HG03175 (cell line): Measurements from ENCODE around the gene ELF5.

Experiments
- ATAC-seq: cut with Tn5 transposase; IDR thresholded peaks from one replicate; pipeline ENCODE4 v1.9.1; 2021; ENCODE audit warnings: mild to moderate bottlenecking, moderate library complexity; ENCODE audit not compliant: unreplicated experiment

The ELF5 gene

DNA sequence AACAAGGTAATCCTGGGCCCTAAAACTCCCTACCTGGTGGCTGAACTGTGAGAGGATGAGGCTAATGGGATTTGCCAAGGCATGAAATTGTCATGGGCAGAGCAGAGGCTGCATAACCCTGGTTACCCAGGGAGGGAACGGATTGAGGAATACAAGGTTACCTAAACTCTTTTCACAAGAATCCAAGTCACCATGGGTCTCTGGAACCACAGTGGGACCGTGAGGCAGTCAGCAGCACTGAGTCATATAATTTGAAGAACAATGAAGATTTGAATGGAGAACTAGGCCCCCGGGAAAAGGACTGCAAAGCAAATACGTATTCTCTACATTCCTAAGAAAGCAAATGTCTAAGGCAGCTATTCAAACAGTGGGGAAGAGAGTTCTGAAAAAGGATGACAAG lies 55.1 kb downstream of the ELF5 start:
- no peak for ATAC-seq

DNA sequence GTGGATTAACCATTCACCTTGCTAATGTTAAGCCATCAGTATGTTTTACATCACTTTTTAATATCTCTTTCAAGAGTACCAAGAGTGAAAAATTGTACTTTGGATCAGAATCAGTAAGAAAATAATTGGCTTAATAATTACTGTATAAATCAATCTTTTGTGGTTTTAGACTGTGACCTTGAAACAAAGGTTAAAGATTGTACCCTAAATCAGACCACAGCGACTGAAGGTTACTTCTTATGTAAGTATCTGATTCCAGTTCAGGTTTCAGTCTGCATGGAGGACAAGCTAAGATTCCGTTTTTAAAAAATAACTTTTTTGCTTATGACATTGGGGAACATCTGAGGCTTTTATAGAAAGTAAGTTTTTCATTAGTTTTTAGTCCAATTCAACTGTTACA lies 56.0 kb downstream of the ELF5 start:
- ATAC-seq = no peak

DNA sequence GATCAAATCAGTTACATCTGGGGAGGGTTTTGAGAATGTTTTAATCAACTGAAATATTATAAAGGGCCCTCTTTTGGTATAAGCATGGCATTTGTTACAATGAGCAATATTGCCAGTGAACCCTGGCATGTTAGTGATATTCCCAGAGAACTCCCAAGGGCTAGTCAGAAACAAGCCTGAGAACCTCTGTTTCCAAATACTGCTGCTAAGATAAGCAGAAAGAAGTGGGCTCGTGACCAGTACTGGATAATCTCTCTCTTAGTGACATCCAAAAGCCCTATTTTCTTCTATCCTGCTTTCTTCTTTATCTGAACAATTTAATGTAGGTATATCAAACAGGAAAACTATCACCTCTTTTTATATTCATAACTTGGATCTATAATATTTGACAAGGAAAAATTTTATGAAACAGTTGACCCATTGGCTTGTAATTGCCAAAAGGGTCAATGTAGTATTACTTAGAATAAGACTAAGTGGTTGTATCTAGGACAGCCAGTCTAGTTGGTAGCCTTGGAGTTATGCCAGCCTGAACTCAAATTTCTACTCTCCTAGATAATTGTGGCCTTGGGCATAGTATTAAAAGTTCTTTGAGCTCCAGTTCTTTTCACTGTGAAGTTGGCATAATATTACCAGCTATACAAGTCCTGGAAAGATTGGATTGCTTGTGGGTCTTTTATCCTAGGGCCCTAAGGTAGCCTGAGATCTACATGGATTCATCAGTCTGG lies 59.1 kb downstream of the ELF5 start:
- no peak for ATAC-seq

DNA sequence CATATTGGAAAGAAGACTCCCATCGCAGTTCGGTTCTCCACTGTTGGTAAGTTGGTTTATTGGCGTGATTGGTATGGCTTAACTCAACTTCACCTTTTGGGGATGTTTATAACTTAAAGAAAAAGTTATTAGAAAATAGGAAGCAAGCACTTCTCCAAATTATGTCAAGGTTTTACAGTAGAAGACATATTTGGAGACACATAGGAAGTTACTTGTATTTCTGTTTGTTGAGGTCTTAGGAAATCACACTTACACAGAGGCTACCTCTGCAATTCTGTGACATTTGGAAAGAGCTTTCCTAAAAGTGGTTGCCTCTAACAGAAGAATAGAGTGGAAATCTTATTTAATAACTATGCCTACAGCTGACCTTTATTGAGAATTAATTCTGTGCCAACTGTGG lies 62.5 kb downstream of the ELF5 start:
- no peak for ATAC-seq

DNA sequence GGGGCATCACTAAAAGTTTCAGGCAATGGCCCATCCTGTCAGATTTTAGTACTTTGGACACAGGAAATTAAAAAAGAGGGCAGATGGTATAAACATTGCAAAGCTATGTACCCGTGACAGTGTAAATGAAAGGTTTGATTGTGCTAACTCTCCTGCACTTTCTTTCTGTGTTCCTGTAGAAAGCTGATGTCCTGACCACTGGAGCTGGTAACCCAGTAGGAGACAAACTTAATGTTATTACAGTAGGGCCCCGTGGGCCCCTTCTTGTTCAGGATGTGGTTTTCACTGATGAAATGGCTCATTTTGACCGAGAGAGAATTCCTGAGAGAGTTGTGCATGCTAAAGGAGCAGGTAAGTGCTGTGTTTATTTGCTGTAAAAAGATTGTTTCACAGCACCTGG lies 64.6 kb downstream of the ELF5 start:
- ATAC-seq = peak; percentile 61

DNA sequence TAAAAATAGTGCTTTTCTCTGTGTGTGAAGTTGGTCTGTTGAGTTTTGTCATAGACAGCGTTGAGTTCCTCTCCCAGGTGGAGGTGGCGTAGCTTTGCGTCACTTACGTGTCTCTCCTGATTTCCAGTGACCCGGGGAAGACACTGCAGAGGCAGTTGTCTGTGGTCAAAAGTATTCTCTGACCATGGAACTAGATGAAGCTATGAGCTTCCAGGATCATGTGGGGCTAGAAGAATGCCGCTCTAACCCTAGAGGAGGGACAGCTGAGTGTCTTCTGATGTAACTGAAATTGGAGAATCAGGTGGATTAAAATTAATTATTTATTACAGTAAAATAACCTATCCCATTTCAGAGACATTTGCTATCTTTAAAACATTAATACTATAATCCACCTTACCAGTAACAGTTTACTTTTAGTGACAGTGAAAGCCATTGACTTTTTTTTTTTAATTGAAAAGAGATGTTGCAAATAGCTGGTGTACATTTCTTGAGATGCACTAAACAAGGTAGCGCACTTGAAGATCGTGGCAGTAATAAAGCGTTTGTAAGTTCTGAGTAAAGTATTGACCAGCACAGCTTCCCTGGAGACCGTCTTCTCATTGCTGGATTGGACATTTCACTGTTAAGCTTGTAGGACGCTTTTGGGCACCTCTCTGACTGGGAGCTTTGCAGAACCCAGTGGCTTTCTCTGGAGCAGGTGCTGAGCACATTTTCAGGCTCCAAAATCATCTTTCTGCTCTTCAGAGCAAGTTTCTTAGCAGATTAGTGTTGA lies 65.2 kb downstream of the ELF5 start:
- no peak for ATAC-seq

DNA sequence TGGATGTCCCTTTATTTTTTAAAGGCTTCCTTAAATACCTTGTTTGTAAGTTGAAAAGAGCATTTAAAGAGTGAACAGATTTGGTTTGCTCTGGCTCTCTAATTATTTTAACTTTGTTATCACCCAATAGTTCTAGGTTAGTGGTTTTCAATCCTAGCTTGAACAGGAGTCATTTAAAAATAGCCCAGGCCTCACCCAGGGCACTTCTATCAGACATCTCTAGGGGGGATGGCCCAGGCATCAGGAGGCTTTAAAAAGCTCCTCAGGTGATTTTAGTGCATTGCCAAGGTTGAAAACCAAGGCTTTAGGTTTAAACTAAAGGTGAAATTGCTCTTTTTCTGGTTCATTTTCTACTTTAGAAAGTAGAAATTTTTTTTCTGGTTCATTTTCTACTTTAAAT lies 66.5 kb downstream of the ELF5 start:
- no peak for ATAC-seq

DNA sequence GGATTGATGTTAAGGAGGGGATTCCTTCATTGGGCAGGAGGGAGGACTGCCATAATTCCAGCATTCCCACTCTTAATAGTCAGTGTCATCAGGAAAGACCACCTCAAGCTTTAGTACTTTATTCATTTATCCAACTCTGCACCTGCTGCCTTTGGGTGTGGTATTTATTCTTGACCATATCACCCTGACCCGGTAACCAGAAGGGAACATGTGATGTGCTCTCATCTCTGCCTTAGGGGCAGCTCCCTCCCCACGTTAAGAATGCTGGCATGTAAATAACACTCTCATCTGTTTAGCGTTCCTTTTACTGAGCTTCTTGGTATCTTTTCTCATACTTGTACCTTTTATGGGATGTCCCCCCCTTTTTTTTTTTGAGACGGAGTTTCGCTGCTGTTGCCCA lies 67.2 kb downstream of the ELF5 start:
- no peak for ATAC-seq

DNA sequence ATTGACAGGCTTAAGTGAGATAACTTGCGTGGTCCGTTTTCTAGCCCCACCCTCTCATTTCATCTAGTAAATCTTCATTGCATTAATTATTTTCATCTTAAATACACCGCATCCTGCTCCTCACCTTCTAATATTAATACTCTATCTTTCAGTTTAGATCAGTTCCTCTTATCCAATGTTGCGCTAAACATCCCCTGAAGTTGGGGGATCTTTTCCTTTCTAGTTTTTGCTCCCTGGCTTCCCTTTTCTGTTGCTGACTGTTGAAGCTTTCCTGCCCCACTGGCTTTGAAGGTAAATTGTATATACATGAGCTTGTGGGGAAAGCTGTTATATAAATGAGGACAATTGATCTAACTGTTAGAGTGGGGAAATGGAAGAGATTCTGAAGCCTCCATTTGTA lies 67.6 kb downstream of the ELF5 start:
- no peak for ATAC-seq

DNA sequence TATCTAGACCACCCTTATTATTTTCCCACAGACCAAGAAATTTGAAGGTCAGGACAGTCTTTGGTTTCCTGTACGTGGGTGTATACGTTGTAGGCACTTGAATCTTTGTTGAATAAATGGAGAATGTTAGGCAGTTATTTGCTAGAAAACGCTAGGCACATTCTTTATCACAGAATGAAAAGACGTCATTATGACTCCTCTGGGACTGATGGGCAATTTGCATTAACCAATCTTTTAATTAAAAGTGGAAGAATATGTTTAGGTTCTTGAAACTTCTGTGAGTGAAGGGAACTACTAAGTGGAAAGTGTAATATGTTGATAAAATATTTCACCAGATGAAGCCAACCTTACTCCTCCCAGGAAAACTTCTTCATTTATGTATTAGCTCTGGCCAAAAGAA lies 69.2 kb downstream of the ELF5 start:
- ATAC-seq = no peak

DNA sequence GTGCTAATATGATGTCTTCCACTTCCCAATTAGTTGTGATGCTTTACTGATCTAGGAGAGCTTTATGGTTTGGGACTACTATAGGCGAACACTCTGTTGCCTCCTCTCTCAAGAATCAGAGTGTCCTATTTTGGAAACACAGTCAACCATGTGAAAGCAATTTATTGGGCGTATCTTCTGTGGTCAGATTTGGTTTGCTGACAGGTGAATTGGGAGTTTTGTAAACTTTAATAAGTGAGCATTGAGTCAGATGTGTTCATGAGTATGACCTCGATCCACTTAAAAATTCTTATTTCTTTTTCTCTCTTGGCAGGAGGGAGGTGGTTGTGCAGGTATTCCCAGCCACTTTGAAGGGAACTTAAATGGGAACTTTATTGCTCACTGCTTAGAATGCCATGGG lies 70.5 kb downstream of the ELF5 start:
- ATAC-seq = no peak

DNA sequence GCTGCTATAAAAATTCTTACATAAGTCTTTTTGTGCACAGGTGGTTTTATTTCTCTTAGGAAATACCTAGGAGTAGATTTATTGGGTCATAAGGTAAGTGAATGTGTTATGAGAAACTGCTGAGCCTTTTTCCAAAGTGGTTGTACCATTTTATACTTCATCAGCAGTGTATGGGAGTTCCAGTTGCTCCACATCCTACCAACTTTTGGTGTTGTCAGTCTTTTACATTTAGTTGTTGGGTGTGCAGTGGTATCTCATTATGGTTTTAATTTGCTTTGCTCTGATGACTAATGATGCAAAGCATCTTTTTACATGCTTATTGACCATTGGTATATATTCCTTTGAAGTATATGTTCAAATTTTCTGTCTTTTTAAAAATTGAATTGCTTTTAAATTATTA lies 71.8 kb downstream of the ELF5 start:
- no peak for ATAC-seq

DNA sequence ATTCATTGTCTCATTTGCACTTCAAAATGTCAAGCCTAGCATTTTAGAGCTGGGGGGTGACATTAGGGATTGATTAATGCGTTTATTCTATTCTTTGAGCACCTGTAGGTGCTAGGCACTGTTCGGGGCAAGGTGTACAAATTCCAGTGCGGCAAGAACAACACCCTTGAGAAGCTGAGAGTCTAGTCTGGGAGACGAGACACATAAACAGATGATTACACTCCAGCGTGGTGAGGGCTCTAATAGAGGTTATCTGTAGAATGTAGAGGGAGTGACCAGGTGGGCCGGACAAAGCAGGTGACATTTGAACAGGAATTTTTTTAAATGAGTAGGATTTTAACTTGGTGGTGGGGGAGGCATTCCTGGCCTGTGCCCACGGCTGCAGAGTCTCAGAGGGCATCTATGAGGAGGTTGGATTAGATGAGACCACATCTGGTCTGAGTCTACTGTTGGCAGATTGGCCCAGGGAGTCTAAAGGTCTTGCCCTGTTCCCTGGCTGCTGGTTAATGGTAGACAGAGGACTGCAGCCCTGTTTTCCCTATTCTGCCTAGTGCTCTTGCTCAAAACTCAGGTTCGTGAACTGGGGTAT lies 73.9 kb downstream of the ELF5 start:
- ATAC-seq = no peak

DNA sequence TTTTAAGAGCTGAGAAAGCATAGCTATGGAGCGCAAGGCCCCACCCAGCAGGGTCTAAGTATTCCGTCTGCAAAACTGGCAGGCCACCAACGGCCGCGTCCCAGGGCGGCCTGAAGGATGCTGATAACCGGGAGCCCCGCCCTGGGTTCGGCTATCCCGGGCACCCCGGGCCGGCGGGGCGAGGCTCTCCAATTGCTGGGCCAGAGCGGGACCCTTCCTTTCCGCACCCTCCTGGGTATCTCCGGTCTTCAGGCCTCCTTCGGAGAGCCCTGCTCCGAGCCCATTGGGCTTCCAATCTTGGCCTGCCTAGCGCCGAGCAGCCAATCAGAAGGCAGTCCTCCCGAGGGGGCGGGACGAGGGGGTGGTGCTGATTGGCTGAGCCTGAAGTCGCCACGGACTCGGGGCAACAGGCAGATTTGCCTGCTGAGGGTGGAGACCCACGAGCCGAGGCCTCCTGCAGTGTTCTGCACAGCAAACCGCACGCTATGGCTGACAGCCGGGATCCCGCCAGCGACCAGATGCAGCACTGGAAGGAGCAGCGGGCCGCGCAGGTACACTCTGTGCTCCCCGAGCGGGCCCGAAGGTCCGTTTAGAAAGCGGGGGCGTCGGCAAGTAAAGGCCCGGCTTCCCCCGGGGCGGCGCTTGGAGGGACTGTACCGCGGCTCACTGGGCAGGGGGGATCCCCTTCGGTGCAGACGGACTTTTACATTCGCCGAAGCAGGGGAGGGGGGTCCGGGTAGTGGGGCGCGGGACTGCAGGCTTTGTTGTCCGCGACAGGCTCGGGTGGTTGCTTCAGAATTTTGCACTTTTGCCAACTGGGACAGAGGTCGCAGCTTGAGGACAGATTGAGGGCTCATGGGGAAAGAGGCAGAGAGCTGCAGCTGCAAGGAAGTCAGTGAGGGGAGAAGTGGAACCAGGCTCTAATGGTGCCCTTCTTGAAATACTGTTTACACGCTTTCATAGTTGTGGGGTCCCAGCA lies 74.8 kb downstream of the ELF5 start, which contains the start of gene CAT:
TSS of gene CAT (plus strand) at position 406 of the 979 bp plus-strand sequence. CDS start at position 486, 80 bp downstream.
- ATAC-seq = peak; percentile 98

DNA sequence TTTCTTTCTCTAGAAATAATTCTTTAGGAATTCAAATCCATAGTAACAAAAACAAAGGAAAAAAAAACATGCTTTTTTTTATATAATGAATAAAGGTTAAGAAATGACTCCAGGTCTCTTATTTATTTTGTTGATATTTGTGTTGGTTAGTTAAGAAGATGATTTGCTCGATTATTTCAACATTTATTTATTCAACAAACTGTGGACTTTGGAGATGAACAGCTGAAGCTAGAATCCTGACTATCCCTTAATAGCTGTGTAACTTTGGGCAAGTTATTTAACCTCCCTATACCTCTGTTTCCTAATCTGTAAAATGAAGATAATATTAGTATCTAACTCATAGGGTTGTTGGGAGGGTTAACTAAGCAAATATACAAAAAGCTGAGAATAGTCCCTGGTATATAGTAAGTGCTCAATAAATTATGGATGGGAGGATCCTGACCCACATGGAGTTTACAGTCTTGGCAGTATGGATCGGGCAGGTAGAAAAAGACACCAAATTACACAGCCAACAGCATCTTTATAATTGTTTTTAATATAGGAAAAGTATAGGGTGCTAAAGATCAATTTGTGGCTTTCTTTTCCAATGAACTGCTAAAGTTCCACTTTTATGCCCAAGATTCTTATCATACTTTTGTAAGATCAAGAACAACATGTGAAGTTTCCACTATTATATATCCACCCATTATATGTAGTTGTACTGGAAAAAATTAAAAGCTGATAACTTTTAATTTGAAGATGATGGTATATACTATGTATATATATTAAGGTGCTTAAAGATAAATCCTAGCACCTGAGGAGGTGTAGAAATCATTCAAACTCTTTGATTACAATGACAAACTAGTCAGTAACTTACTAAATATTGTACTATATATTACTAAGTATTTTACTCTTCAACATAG lies 76.1 kb downstream of the ELF5 start:
- ATAC-seq = no peak

DNA sequence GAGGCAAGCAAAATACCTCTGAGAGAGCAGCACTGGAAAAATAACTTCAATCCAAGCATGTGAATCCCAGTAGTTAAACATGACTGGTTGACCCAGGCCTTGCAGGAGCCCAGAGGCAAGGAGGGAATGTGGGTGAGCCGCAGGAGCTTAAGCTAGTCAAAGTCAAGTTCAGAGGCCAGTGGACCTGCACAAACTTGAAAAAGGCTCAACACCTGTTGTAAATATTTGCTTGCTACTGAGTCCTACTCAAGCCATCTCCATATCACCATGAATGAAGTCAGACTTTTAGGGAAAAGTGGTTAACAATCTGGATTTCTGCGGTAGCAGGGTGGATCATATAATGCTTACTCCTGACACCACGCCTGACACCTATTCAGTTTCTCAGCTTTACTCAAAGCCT lies 79.7 kb downstream of the ELF5 start:
- no peak for ATAC-seq

DNA sequence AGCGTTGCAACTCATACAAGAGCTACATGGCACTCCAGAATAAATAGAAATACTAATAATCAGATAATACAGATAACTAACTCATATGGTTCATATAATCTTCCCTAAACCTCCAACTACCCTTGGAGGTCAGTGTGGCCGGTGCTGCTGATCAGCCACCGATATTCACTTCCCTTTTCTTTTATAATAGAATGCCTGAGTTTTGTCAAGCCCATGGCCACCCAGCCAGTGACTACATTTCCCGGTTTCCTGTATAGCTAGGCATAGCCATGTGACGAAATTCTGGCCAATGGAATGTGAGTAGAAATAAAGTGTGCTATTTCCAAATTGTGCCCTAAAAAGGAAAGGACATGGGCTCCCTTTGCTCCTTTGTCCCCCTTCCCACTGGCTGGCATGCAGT lies 80.8 kb downstream of the ELF5 start:
- no peak for ATAC-seq

DNA sequence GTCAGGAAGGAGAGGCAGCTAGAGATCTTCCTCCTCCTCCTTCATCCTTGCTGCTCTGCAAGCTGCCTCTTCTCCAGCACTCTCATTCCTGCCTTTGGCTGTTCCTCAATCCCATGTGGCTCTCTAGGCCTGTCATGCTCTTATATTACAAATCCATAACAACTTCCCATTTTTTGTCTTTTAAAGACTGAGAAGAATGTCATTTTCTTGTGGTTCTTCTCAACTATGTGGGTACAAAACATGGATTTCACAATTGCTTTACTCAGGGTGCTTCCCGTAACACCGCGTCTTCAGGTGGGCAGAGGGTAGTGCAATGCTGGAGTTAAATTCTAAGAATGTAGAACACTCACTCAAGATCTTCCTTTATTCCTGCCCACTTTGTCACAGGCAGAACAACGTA lies 81.6 kb downstream of the ELF5 start:
- no peak for ATAC-seq
